Measurements from ENCODE around the gene SLAMF6.
A peak's percentile ranks its signal among the peaks of the same experiment; 100 is the strongest.
"Not testable (repeated sequence)": the region's sequence is repeated elsewhere in the genome, so short reads cannot be mapped to it uniquely, and the experiment has no call there.

Gene SLAMF6

GRCh38 chr1:160541622-160542302, 18.7 kb upstream of the SLAMF6 start:
- no peak for DNase-seq

- DNase-seq = no peak
Measured at GRCh38 chr1:160540859-160541233, 17.8 kb upstream of the SLAMF6 start.

- peak; percentile 100 for DNase-seq
Measured at GRCh38 chr1:160539990-160540858, 17.2 kb upstream of the SLAMF6 start.

GRCh38 chr1:160539684-160539989, 16.6 kb upstream of the SLAMF6 start:
- DNase-seq = no peak

- DNase-seq = peak; percentile 45
Measured at GRCh38 chr1:160538985-160539651, 16.1 kb upstream of the SLAMF6 start.

- no peak for DNase-seq
Measured at GRCh38 chr1:160537714-160538665, 14.9 kb upstream of the SLAMF6 start.

- DNase-seq = peak; percentile 29
Measured at GRCh38 chr1:160534823-160535605, 12.0 kb upstream of the SLAMF6 start.

GRCh38 chr1:160532557-160532813, 9.4 kb upstream of the SLAMF6 start:
- not testable (repeated sequence) for DNase-seq

- DNase-seq = not testable (repeated sequence)
Measured at GRCh38 chr1:160531809-160532556, 8.9 kb upstream of the SLAMF6 start.

- DNase-seq = not testable (repeated sequence)
Measured at GRCh38 chr1:160529401-160529952, 6.4 kb upstream of the SLAMF6 start.

- DNase-seq = not testable (repeated sequence)
Measured at GRCh38 chr1:160523789-160524188, 734 bp upstream of the SLAMF6 start.

GRCh38 chr1:160522136-160522535, 919 bp downstream of the SLAMF6 start:
- DNase-seq = no peak

- no peak for DNase-seq
Measured at GRCh38 chr1:160521554-160521953, 1.5 kb downstream of the SLAMF6 start.

GRCh38 chr1:160520999-160521398, 2.1 kb downstream of the SLAMF6 start:
- DNase-seq = no peak

GRCh38 chr1:160520582-160520981, 2.5 kb downstream of the SLAMF6 start:
- DNase-seq = no peak

- DNase-seq = peak; percentile 64
Measured at GRCh38 chr1:160519642-160520435, 3.2 kb downstream of the SLAMF6 start.

- not testable (repeated sequence) for DNase-seq
Measured at GRCh38 chr1:160517519-160517918, 5.5 kb downstream of the SLAMF6 start.

- peak; percentile 24 for DNase-seq
Measured at GRCh38 chr1:160515908-160516307, 7.1 kb downstream of the SLAMF6 start.

GRCh38 chr1:160504651-160505050, 18.4 kb downstream of the SLAMF6 start:
- no peak for DNase-seq

GRCh38 chr1:160503087-160503486, 20.0 kb downstream of the SLAMF6 start:
- DNase-seq = no peak
